Measurements from ENCODE around the gene MAD1L1.

Gene MAD1L1

GRCh38 chr7:1911571-1911970 lies 321.2 kb downstream of the MAD1L1 start:
- ATAC-seq: no peak
- TF ChIP-seq CSDC2 (CRISPR knock-in tag; IDR thresholded peaks at IDR 0.05) (no peak), CSRNP3 (CRISPR knock-in tag; IDR thresholded peaks at IDR 0.05) (no peak), ZC3H10 (CRISPR knock-in tag; IDR thresholded peaks at IDR 0.05) (no peak), PATZ1 (CRISPR knock-in tag; IDR thresholded peaks at IDR 0.05; ENCODE audit: borderline replicate concordance) (no peak), CREB5 (CRISPR knock-in tag; IDR thresholded peaks at IDR 0.05; ENCODE audit: low read depth) (no peak), ESRRG (CRISPR knock-in tag; IDR thresholded peaks at IDR 0.05) (no peak), ZNF565 (CRISPR knock-in tag; conservative IDR thresholded peaks at IDR 0.05; ENCODE audit: low read depth) (no peak), OSR1 (CRISPR knock-in tag; IDR thresholded peaks at IDR 0.05) (no peak), TCF4 (CRISPR knock-in tag; IDR thresholded peaks at IDR 0.05; ENCODE audit: borderline replicate concordance) (no peak), POU6F1 (CRISPR knock-in tag; IDR thresholded peaks at IDR 0.05; ENCODE audit: borderline replicate concordance, low read depth) (no peak), SNAI2 (CRISPR knock-in tag; IDR thresholded peaks at IDR 0.05) (no peak), ZNF70 (CRISPR knock-in tag; IDR thresholded peaks at IDR 0.05) (no peak), TOX (CRISPR knock-in tag; IDR thresholded peaks at IDR 0.05; ENCODE audit: borderline replicate concordance) (no peak), RARB (CRISPR knock-in tag; IDR thresholded peaks at IDR 0.05) (no peak), ARNTL (CRISPR knock-in tag; IDR thresholded peaks at IDR 0.05; ENCODE audit: borderline replicate concordance, low read depth) (no peak)

- TF ChIP-seq ISL1 (CRISPR knock-in tag; IDR thresholded peaks at IDR 0.05) (no peak), PPARA (CRISPR knock-in tag; IDR thresholded peaks at IDR 0.05; ENCODE audit: borderline replicate concordance) (no peak)
Measured at GRCh38 chr7:1910827-1911226, 321.9 kb downstream of the MAD1L1 start.

GRCh38 chr7:1910081-1910685 lies 322.6 kb downstream of the MAD1L1 start:
- no peak for ATAC-seq
- TF ChIP-seq CSRNP3 (CRISPR knock-in tag; IDR thresholded peaks at IDR 0.05): no peak
- no peak for TF ChIP-seq ZNF8 (CRISPR knock-in tag; IDR thresholded peaks at IDR 0.05)
- TF ChIP-seq BACH2 (CRISPR knock-in tag; IDR thresholded peaks at IDR 0.05; ENCODE audit: borderline replicate concordance): no peak
- no peak for TF ChIP-seq OSR1 (CRISPR knock-in tag; IDR thresholded peaks at IDR 0.05)
- TF ChIP-seq TCF4 (CRISPR knock-in tag; IDR thresholded peaks at IDR 0.05; ENCODE audit: borderline replicate concordance): no peak
- TF ChIP-seq ARNTL (CRISPR knock-in tag; IDR thresholded peaks at IDR 0.05; ENCODE audit: borderline replicate concordance, low read depth): no peak
- TF ChIP-seq ZFP30 (CRISPR knock-in tag; IDR thresholded peaks at IDR 0.05): no peak
- no peak for TF ChIP-seq ZNF70 (CRISPR knock-in tag; IDR thresholded peaks at IDR 0.05)
- no peak for TF ChIP-seq CSDC2 (CRISPR knock-in tag; IDR thresholded peaks at IDR 0.05)
- no peak for TF ChIP-seq CREB5 (CRISPR knock-in tag; IDR thresholded peaks at IDR 0.05; ENCODE audit: low read depth)
- TF ChIP-seq SNAI2 (CRISPR knock-in tag; IDR thresholded peaks at IDR 0.05): no peak
- no peak for TF ChIP-seq ZC3H10 (CRISPR knock-in tag; IDR thresholded peaks at IDR 0.05)
- no peak for TF ChIP-seq TSHZ2 (CRISPR knock-in tag; IDR thresholded peaks at IDR 0.05)
- TF ChIP-seq PPARA (CRISPR knock-in tag; IDR thresholded peaks at IDR 0.05; ENCODE audit: borderline replicate concordance): no peak
- no peak for TF ChIP-seq ZNF565 (CRISPR knock-in tag; conservative IDR thresholded peaks at IDR 0.05; ENCODE audit: low read depth)
- TF ChIP-seq ESRRG (CRISPR knock-in tag; IDR thresholded peaks at IDR 0.05): no peak
- TF ChIP-seq POU6F1 (CRISPR knock-in tag; IDR thresholded peaks at IDR 0.05; ENCODE audit: borderline replicate concordance, low read depth): no peak

More at GRCh38 chr7:1910827-1911226, 321.9 kb downstream of the MAD1L1 start:
- ATAC-seq: no peak

Data from SK-N-SH treated with all-trans-retinoic acid at 6 μM for 48 hours (cell line).